Measurements from ENCODE around the gene CFAP299. TPM values are rescaled to one million over a fixed set of nuclear protein-coding genes. Genes with fewer than 3 reads are reported as not detected.

The CFAP299 gene
- total RNA-seq, 1 donor: 2.5 TPM

- Histone ChIP-seq H3K27me3 (ENCODE audit: insufficient read depth, low read length) (no peaks in the 10 kb centered on the region), H3K4me1 (ENCODE audit: insufficient read depth, low read length) (no peaks in the 10 kb centered on the region), H3K79me2 (ENCODE audit: insufficient read depth, low read length) (no peaks in the 10 kb centered on the region), H3K4me3 (ENCODE audit: insufficient read depth, low read length) (no peak overlapping the region), H3K4me2 (ENCODE audit: insufficient read depth, low read length) (no peak overlapping the region), H3K9me3 (ENCODE audit: low read depth, low read length) (no peaks in the 10 kb centered on the region), H2AFZ (ENCODE audit: low read length) (no peak overlapping the region), H3K36me3 (ENCODE audit: insufficient read depth, low read length) (no peaks in the 10 kb centered on the region), H3K27ac (ENCODE audit: low read depth, low read length) (no peak overlapping the region), H4K20me1 (ENCODE audit: insufficient read depth, low read length) (no peaks in the 10 kb centered on the region)
- DNase-seq (ENCODE audit: insufficient read length, low spot score, missing footprints): no peak
- no peak for TF ChIP-seq CTCF (IDR thresholded peaks at IDR 0.05; ENCODE audit: extremely low read depth, low read depth, low read length)
Measured at GRCh38 chr4:80717204-80717603, 381.7 kb downstream of the CFAP299 start.

DNA sequence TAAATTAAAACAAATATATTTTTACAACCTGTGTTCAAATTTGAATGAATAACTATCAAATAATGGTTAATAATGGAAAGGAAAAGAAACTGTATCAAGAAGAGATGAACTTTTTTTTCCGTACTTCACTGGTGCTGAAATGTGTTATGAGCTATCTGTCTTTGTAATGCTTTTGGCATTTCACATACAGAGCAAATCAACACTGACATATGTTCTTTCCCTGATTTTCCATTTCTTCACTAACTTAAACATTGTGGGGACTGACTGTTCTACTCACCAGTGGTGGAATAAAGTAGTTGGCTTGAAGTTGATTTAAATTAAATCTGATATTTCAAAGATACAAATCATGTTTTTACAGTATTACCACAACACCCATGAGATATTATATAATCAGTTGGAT is 390.9 kb downstream of the CFAP299 start:
- no peak for DNase-seq (ENCODE audit: insufficient read length, low spot score, missing footprints)
- H3K9me3 ChIP-seq (ENCODE audit: low read depth, low read length): no peaks in the 10 kb centered on the region
- no peaks in the 10 kb centered on the region for H3K4me1 ChIP-seq (ENCODE audit: insufficient read depth, low read length)
- no peak for TF ChIP-seq CTCF (IDR thresholded peaks at IDR 0.05; ENCODE audit: extremely low read depth, low read depth, low read length)
- no peak overlapping the region for H3K4me3 ChIP-seq (ENCODE audit: insufficient read depth, low read length)
- no peak overlapping the region for H3K4me2 ChIP-seq (ENCODE audit: insufficient read depth, low read length)
- H3K27me3 ChIP-seq (ENCODE audit: insufficient read depth, low read length): no peaks in the 10 kb centered on the region
- no peaks in the 10 kb centered on the region for H3K79me2 ChIP-seq (ENCODE audit: insufficient read depth, low read length)
- no peaks in the 10 kb centered on the region for H4K20me1 ChIP-seq (ENCODE audit: insufficient read depth, low read length)
- H2AFZ ChIP-seq (ENCODE audit: low read length): no peak overlapping the region
- no peaks in the 10 kb centered on the region for H3K36me3 ChIP-seq (ENCODE audit: insufficient read depth, low read length)
- H3K27ac ChIP-seq (ENCODE audit: low read depth, low read length): no peak overlapping the region

- H3K9me3 ChIP-seq (ENCODE audit: low read depth, low read length): no peaks in the 10 kb centered on the region
- no peak overlapping the region for H3K4me2 ChIP-seq (ENCODE audit: insufficient read depth, low read length)
- H3K36me3 ChIP-seq (ENCODE audit: insufficient read depth, low read length): no peaks in the 10 kb centered on the region
- H3K4me3 ChIP-seq (ENCODE audit: insufficient read depth, low read length): no peak overlapping the region
- no peaks in the 10 kb centered on the region for H3K4me1 ChIP-seq (ENCODE audit: insufficient read depth, low read length)
- H3K27ac ChIP-seq (ENCODE audit: low read depth, low read length): no peak overlapping the region
- H3K27me3 ChIP-seq (ENCODE audit: insufficient read depth, low read length): no peaks in the 10 kb centered on the region
- no peak for TF ChIP-seq CTCF (IDR thresholded peaks at IDR 0.05; ENCODE audit: extremely low read depth, low read depth, low read length)
- H3K79me2 ChIP-seq (ENCODE audit: insufficient read depth, low read length): no peaks in the 10 kb centered on the region
- no peak overlapping the region for H2AFZ ChIP-seq (ENCODE audit: low read length)
- no peak for DNase-seq (ENCODE audit: insufficient read length, low spot score, missing footprints)
- no peaks in the 10 kb centered on the region for H4K20me1 ChIP-seq (ENCODE audit: insufficient read depth, low read length)
Measured at GRCh38 chr4:80730158-80730557, 394.6 kb downstream of the CFAP299 start.

GRCh38 chr4:80731436-80731835 is 395.9 kb downstream of the CFAP299 start:
- Histone ChIP-seq H3K79me2 (ENCODE audit: insufficient read depth, low read length) (no peaks in the 10 kb centered on the region), H3K4me3 (ENCODE audit: insufficient read depth, low read length) (no peak overlapping the region), H3K27ac (ENCODE audit: low read depth, low read length) (no peak overlapping the region), H2AFZ (ENCODE audit: low read length) (no peak overlapping the region), H4K20me1 (ENCODE audit: insufficient read depth, low read length) (no peaks in the 10 kb centered on the region), H3K27me3 (ENCODE audit: insufficient read depth, low read length) (no peaks in the 10 kb centered on the region), H3K9me3 (ENCODE audit: low read depth, low read length) (no peaks in the 10 kb centered on the region), H3K4me2 (ENCODE audit: insufficient read depth, low read length) (no peak overlapping the region), H3K4me1 (ENCODE audit: insufficient read depth, low read length) (no peaks in the 10 kb centered on the region), H3K36me3 (ENCODE audit: insufficient read depth, low read length) (no peaks in the 10 kb centered on the region)
- no peak for DNase-seq (ENCODE audit: insufficient read length, low spot score, missing footprints)
- no peak for TF ChIP-seq CTCF (IDR thresholded peaks at IDR 0.05; ENCODE audit: extremely low read depth, low read depth, low read length)
